Medulla oblongata (tissue), 1 donor: ENCODE measurements around the gene CENPF.

ENCODE experiments used
- DNase-seq: peaks from one replicate; pipeline ENCODE4 v3.0.0-alpha.2; 2015; ENCODE audit errors: extremely low spot score

CENPF gene

GRCh38 chr1:214617246-214617645, 14.3 kb downstream of the CENPF start:
- DNase-seq, result no peak

GRCh38 chr1:214617843-214618242, 14.8 kb downstream of the CENPF start:
- no peak for DNase-seq

GRCh38 chr1:214621236-214621635, 18.2 kb downstream of the CENPF start:
- no peak for DNase-seq

GRCh38 chr1:214623430-214623829, 20.4 kb downstream of the CENPF start:
- no peak for DNase-seq

GRCh38 chr1:214632091-214632490, 29.1 kb downstream of the CENPF start:
- no peak for DNase-seq

GRCh38 chr1:214633686-214634085, 30.7 kb downstream of the CENPF start:
- no peak for DNase-seq

- DNase-seq, result no peak
Measured at GRCh38 chr1:214634267-214634666, 31.3 kb downstream of the CENPF start.

- DNase-seq, result no peak
Measured at GRCh38 chr1:214635086-214635485, 32.1 kb downstream of the CENPF start.

- DNase-seq, result no peak
Measured at GRCh38 chr1:214635506-214635905, 32.5 kb downstream of the CENPF start.

GRCh38 chr1:214636436-214636835, 33.4 kb downstream of the CENPF start:
- DNase-seq, result no peak

- no peak for DNase-seq
Measured at GRCh38 chr1:214637125-214637524, 34.1 kb downstream of the CENPF start.

- DNase-seq, result peak; percentile 53
Measured at GRCh38 chr1:214637722-214638458, 34.9 kb downstream of the CENPF start.

- no peak for DNase-seq
Measured at GRCh38 chr1:214638459-214638807, 35.4 kb downstream of the CENPF start.

- DNase-seq, result no peak
Measured at GRCh38 chr1:214638997-214639396, 36.0 kb downstream of the CENPF start.

- DNase-seq, result no peak
Measured at GRCh38 chr1:214640431-214641213, 37.6 kb downstream of the CENPF start.

GRCh38 chr1:214641214-214641895, 38.4 kb downstream of the CENPF start:
- DNase-seq, result no peak

- DNase-seq, result no peak
Measured at GRCh38 chr1:214643030-214643429, 40.0 kb downstream of the CENPF start.

- DNase-seq, result no peak
Measured at GRCh38 chr1:214645712-214646111, 42.7 kb downstream of the CENPF start.

- DNase-seq, result no peak
Measured at GRCh38 chr1:214648801-214649200, 45.8 kb downstream of the CENPF start.

- no peak for DNase-seq
Measured at GRCh38 chr1:214649607-214650006, 46.6 kb downstream of the CENPF start.

GRCh38 chr1:214650664-214651063, 47.7 kb downstream of the CENPF start:
- DNase-seq, result no peak

- DNase-seq, result no peak
Measured at GRCh38 chr1:214657299-214657698, 54.3 kb downstream of the CENPF start.

- DNase-seq, result no peak
Measured at GRCh38 chr1:214658175-214658574, 55.2 kb downstream of the CENPF start.
